ENCODE measurements around the gene SCAND1.

DNA sequence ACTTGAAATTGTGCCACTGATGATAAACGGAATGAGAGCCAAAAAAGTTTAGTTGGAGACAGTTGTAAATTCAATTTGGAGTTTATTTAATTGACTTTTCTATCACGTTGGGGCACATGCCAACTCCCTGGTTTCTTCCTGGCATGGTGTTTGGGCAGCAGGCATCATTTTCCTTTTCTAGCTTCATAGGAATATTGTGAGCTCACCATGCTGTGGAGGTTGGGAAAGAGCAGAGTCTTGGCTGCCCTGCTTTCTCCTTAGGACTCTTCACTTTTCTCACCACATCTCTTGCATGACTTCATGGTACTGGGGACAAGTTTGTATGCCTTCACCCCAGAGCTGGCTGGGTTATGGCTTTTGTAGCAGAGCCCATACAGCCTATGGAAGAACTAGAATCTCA lies 6.4 kb downstream of the SCAND1 start:
- TF ChIP-seq EZH2phosphoT487 (IDR thresholded peaks at IDR 0.05; ENCODE audit: borderline replicate concordance, low read length) = no peak
- TF ChIP-seq, protein P1, sequence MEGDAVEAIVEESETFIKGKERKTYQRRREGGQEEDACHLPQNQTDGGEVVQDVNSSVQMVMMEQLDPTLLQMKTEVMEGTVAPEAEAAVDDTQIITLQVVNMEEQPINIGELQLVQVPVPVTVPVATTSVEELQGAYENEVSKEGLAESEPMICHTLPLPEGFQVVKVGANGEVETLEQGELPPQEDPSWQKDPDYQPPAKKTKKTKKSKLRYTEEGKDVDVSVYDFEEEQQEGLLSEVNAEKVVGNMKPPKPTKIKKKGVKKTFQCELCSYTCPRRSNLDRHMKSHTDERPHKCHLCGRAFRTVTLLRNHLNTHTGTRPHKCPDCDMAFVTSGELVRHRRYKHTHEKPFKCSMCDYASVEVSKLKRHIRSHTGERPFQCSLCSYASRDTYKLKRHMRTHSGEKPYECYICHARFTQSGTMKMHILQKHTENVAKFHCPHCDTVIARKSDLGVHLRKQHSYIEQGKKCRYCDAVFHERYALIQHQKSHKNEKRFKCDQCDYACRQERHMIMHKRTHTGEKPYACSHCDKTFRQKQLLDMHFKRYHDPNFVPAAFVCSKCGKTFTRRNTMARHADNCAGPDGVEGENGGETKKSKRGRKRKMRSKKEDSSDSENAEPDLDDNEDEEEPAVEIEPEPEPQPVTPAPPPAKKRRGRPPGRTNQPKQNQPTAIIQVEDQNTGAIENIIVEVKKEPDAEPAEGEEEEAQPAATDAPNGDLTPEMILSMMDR (IDR thresholded peaks at IDR 0.05; ENCODE audit: low read depth, low read length, poor library complexity, severe bottlenecking) = no peak
